Mesenchymal stem cell (in vitro differentiated cells and primary cell): ENCODE data around the gene NUMA1.

Source experiments
- DNase-seq: peaks from one replicate; pipeline ENCODE4 v3.0.0-alpha.2; 2013
- H2AFZ ChIP-seq: one replicate; pipeline ENCODE4 v1.6.1; 2013; ENCODE audit warnings: low read depth, mild to moderate bottlenecking, control low read depth, inconsistent platforms, low read length, moderate library complexity
- H2AK5ac ChIP-seq: 2 replicates; pipeline ENCODE4 v1.6.1; 2013; ENCODE audit warnings: low read length, moderate library complexity, mild to moderate bottlenecking, inconsistent platforms; ENCODE audit not compliant: severe bottlenecking
- H2BK120ac ChIP-seq: one replicate; pipeline ENCODE4 v1.6.1; 2013; ENCODE audit warnings: low read depth, mild to moderate bottlenecking, inconsistent platforms, low read length, moderate library complexity
- H2BK12ac ChIP-seq, 2 experiments: one replicate each; pipeline ENCODE4 v1.6.1; 2013; ENCODE audit warnings: inconsistent platforms in 2 of 2, low read length in 2 of 2, mild to moderate bottlenecking in 2 of 2, moderate library complexity in 2 of 2, control low read depth in 1 of 2
- H2BK15ac ChIP-seq: one replicate; pipeline ENCODE4 v1.6.1; 2013; ENCODE audit warnings: mild to moderate bottlenecking, low read depth, inconsistent platforms; ENCODE audit not compliant: poor library complexity, severe bottlenecking
- H2BK5ac ChIP-seq: 2 replicates; pipeline ENCODE4 v1.6.1; 2013; ENCODE audit warnings: low read depth, mild to moderate bottlenecking, low read length, control low read depth, inconsistent platforms; ENCODE audit not compliant: poor library complexity, severe bottlenecking
- H3K14ac ChIP-seq, 2 experiments: one replicate each; pipeline ENCODE4 v1.6.1; 2013; ENCODE audit warnings: inconsistent platforms in 2 of 2, low read length in 2 of 2, control low read depth in 1 of 2, mild to moderate bottlenecking in 1 of 2, moderate library complexity in 1 of 2
- H3K18ac ChIP-seq, 2 experiments: one replicate each; pipeline ENCODE4 v1.6.1; 2013; ENCODE audit warnings: inconsistent platforms in 2 of 2, low read length in 2 of 2, control low read depth in 1 of 2, low read depth in 1 of 2, mild to moderate bottlenecking in 1 of 2
- H3K23ac ChIP-seq, 2 experiments: one replicate each; pipeline ENCODE4 v1.6.1; 2013; ENCODE audit warnings: inconsistent platforms in 2 of 2, low read length in 2 of 2, mild to moderate bottlenecking in 2 of 2, moderate library complexity in 2 of 2, control low read depth in 1 of 2
- H3K27ac ChIP-seq: 2 replicates; pipeline ENCODE4 v1.5.1; 2013; ENCODE audit warnings: mild to moderate bottlenecking, moderate library complexity, low read length, control low read depth, inconsistent platforms; ENCODE audit not compliant: poor library complexity, severe bottlenecking
- H3K27me3 ChIP-seq, 2 experiments: 2 replicates each; pipeline versions ENCODE4 v1.6.1 to v1.7.0; 2013; ENCODE audit warnings: low read length in 2 of 2, mild to moderate bottlenecking in 2 of 2, moderate library complexity in 2 of 2, control low read depth in 1 of 2, inconsistent platforms in 1 of 2; ENCODE audit not compliant: control insufficient read depth in 1 of 2, insufficient read depth in 1 of 2
- H3K36me3 ChIP-seq, 2 experiments: 2 replicates each; pipeline versions ENCODE4 v1.6.1 to v1.7.0; 2013; ENCODE audit warnings: low read length in 2 of 2, control low read depth in 1 of 2, inconsistent platforms in 1 of 2, low read depth in 1 of 2, mild to moderate bottlenecking in 1 of 2; ENCODE audit not compliant: insufficient read depth in 2 of 2, control insufficient read depth in 1 of 2
- H3K4ac ChIP-seq, 2 experiments: one replicate each; pipeline ENCODE4 v1.6.1; 2013; ENCODE audit warnings: inconsistent platforms in 2 of 2, low read length in 2 of 2, mild to moderate bottlenecking in 2 of 2, moderate library complexity in 2 of 2, control low read depth in 1 of 2, low read depth in 1 of 2
- H3K4me1 ChIP-seq: 2 replicates; pipeline ENCODE4 v1.6.1; 2013; ENCODE audit warnings: low read depth, low read length, control low read depth; ENCODE audit not compliant: control insufficient read depth, insufficient read depth
- H3K4me2 ChIP-seq: 2 replicates; pipeline ENCODE4 v1.6.1; 2013; ENCODE audit warnings: low read length, mild to moderate bottlenecking, inconsistent platforms; ENCODE audit not compliant: poor library complexity, severe bottlenecking
- H3K4me3 ChIP-seq, 2 experiments: 2 replicates each; pipeline versions ENCODE4 v1.5.1 to v1.7.0; 2013; ENCODE audit warnings: low read length in 2 of 2, mild to moderate bottlenecking in 2 of 2, control low read depth in 1 of 2, low read depth in 1 of 2; ENCODE audit not compliant: insufficient read depth in 1 of 2
- H3K79me1 ChIP-seq: replicated peaks from 2 replicates; pipeline ENCODE4 v1.6.1; 2013; ENCODE audit warnings: mild to moderate bottlenecking, control low read depth, low read length, inconsistent platforms; ENCODE audit not compliant: poor library complexity, severe bottlenecking
- H3K9ac ChIP-seq: 2 replicates; pipeline ENCODE4 v1.7.0; 2013; ENCODE audit warnings: mild to moderate bottlenecking, low read length, moderate library complexity
- H3K9me3 ChIP-seq: 2 replicates; pipeline ENCODE4 v1.7.0; 2013; ENCODE audit warnings: mild to moderate bottlenecking, low read length; ENCODE audit not compliant: control insufficient read depth
- H4K8ac ChIP-seq: one replicate; pipeline ENCODE4 v1.6.1; 2013; ENCODE audit warnings: inconsistent platforms, mild to moderate bottlenecking, low read length, moderate library complexity
- H4K91ac ChIP-seq: one replicate; pipeline ENCODE4 v1.6.1; 2013; ENCODE audit warnings: mild to moderate bottlenecking, low read length, inconsistent platforms
- WGBS: methylation state at CpG from one replicate; pipeline ENCODE4 v1.1.7; 2013; ENCODE audit warnings: mixed read lengths; 5-methylcytosine and 5-hydroxymethylcytosine counted together

Gene NUMA1

DNA sequence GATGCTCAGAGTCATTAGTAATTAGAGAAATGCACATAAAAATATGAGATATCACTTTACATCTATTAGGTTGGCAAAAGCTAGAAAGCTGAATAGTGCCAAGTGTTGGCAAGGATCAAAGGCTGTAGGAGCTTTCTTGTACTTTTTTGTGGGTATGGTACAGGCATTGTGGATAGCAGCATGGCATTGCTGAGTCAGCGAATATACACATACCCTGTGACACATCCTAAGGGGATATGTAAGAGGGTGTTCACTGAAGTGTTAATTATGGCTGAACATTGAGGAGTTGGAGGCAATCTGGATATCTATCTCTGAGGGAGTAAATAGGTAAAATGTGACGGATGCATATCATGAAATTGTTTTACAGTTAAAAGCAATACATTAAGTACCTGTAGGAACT is 108.7 kb downstream of the NUMA1 start:
- DNase-seq = no peak
- Histone ChIP-seq H3K27ac (no peak overlapping the region), H3K4ac (no peak overlapping the region), H3K23ac (no peak overlapping the region), H2AK5ac (no peak overlapping the region), H3K14ac (no peak overlapping the region), H3K4me2 (no peak overlapping the region), H4K91ac (no peak overlapping the region), H3K9ac (no peak overlapping the region), H2BK120ac (no peak overlapping the region), H4K8ac (no peak overlapping the region), H2BK12ac (no peak overlapping the region), H2BK5ac (no peak overlapping the region), H3K4me3 (no peak overlapping the region), H3K18ac (no peak overlapping the region), H3K27me3 (no peaks in the 10 kb centered on the region), H3K79me1 (peaks cover 26% of the 10 kb centered on the region), H3K36me3 (peaks cover 17 to 30% of the 10 kb centered on the region in 2 experiments), H2BK15ac (no peak overlapping the region), H3K9me3 (no peaks in the 10 kb centered on the region), H2AFZ (no peak overlapping the region), H3K4me1 (no peaks in the 10 kb centered on the region)
- 100% methylated on average over 2 of the region's 2 CpGs for WGBS

DNA sequence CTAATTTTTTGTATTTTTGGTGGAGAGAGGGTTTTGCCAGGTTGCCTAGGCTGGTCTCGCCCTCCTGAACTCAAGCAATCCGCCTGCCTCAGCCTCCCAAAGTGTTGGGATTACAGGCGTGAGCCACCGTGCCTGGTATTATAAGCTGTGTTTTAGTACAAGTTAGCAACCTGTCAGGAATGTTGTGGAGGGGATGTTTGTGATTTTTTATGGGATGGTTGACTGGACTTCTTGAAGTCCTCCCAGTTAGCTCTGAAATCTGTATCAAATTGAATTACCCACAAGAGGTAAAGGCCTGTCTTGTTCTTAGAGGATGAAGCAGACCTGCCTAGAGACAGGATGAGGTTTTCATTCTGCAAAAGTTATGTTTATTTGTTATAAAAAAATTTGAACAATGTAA is 115.7 kb downstream of the NUMA1 start:
- 79% methylated on average over 4 of the region's 4 CpGs for WGBS
- Histone ChIP-seq H3K14ac (no peak overlapping the region), H3K4me1 (peaks cover 19% of the 10 kb centered on the region), H3K4ac (no peak overlapping the region), H3K9ac (no peak overlapping the region), H3K4me2 (no peak overlapping the region), H3K79me1 (peaks cover 13% of the 10 kb centered on the region), H3K27me3 (no peaks in the 10 kb centered on the region), H2BK120ac (no peak overlapping the region), H3K23ac (no peak overlapping the region), H3K4me3 (no peak overlapping the region), H2AK5ac (peak overlapping the region; percentile 78), H3K27ac (peak overlapping the region; percentile 68), H2BK15ac (no peak overlapping the region), H2AFZ (no peak overlapping the region), H2BK12ac (no peak overlapping the region), H2BK5ac (no peak overlapping the region), H4K8ac (no peak overlapping the region), H4K91ac (no peak overlapping the region), H3K18ac (no peak overlapping the region), H3K9me3 (no peaks in the 10 kb centered on the region), H3K36me3 (peaks cover 18 to 47% of the 10 kb centered on the region in 2 experiments)
- DNase-seq = no peak

DNA sequence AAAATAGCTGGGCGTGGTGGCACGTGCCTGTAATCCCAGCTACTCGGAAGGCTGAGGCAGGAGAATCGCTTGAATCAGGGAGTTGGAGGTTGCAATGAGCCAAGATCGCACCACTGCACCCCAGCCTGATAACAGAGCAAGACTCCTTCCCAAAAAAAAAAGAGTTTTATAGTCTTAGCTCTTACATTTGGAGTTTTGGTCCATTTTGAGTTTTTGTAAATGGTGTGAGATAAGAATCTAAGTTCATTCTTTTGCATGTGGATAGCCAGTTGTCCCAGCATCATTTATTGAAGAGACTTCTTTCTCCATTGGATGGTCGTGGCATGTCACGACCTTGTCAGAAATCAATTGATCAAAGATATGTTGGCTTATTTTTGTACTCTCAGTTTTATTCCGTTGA is 116.9 kb downstream of the NUMA1 start:
- Histone ChIP-seq H3K23ac (no peak overlapping the region), H3K18ac (no peak overlapping the region), H3K79me1 (peaks cover 11% of the 10 kb centered on the region), H2BK15ac (no peak overlapping the region), H2BK12ac (no peak overlapping the region), H4K8ac (no peak overlapping the region), H3K4me3 (no peak overlapping the region), H3K36me3 (peaks cover 15 to 40% of the 10 kb centered on the region in 2 experiments), H3K27ac (peak overlapping the region; percentile 75), H2AK5ac (no peak overlapping the region), H2BK5ac (no peak overlapping the region), H3K27me3 (no peaks in the 10 kb centered on the region), H2AFZ (no peak overlapping the region), H2BK120ac (no peak overlapping the region), H3K9ac (no peak overlapping the region), H3K9me3 (no peaks in the 10 kb centered on the region), H3K4ac (no peak overlapping the region), H3K4me1 (peaks cover 21% of the 10 kb centered on the region), H4K91ac (no peak overlapping the region), H3K14ac (no peak overlapping the region), H3K4me2 (no peak overlapping the region)
- WGBS = 82% methylated on average over 7 of the region's 8 CpGs
- DNase-seq = no peak

DNA sequence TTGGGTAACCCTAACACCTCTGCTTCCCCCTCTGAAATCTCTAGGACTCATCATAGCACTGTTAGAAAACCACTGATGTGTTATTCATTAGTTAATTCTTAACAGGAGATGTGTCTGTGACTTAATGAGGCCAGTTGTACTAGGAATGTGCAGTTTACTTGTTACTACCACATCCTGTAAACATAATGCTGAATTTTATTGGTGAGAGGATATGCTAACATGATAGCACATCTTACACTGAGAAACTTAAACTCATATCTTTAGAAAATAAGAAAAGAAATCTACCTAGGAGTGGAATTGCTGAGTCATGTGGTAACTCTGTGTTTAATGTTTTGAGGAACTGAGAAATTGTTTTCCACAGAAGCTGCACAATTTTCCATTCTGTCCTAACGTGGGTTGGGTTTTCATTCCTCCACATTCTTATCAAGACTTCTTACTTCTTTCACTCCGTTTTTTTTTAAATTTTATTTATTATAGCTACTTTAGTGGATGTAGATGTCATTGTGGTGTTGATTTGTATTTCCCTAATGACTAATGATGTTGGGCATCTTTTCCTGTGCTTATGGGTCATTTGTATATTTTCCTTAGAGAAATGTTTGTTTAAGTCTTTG is 117.8 kb downstream of the NUMA1 start:
- Histone ChIP-seq H3K4ac (no peak overlapping the region), H2BK12ac (no peak overlapping the region), H2AK5ac (no peak overlapping the region), H3K23ac (no peak overlapping the region), H2BK5ac (no peak overlapping the region), H3K27me3 (no peaks in the 10 kb centered on the region), H3K27ac (peak overlapping the region; percentile 84), H3K18ac (no peak overlapping the region), H4K8ac (no peak overlapping the region), H3K4me2 (no peak overlapping the region), H3K14ac (no peak overlapping the region), H4K91ac (no peak overlapping the region), H3K4me3 (no peak overlapping the region), H2BK120ac (no peak overlapping the region), H3K79me1 (peaks cover 10% of the 10 kb centered on the region), H3K4me1 (peaks cover 21% of the 10 kb centered on the region), H3K9ac (peak overlapping the region; percentile 20), H3K9me3 (no peaks in the 10 kb centered on the region), H2BK15ac (no peak overlapping the region), H3K36me3 (peaks cover 12 to 36% of the 10 kb centered on the region in 2 experiments), H2AFZ (no peak overlapping the region)
- WGBS = no CpG with 5 or more reads among the region's 2 CpGs
- peak; percentile 79 for DNase-seq
